ENCODE measurements around the gene IQCH.

The IQCH gene

GRCh38 chr15:67322481-67322880 lies 67.9 kb downstream of the IQCH start:
- Histone ChIP-seq H3K79me2 (ENCODE audit: insufficient read depth, low read length) (no peaks in the 10 kb centered on the region), H3K9ac (ENCODE audit: low read length) (no peak overlapping the region), H3K4me1 (ENCODE audit: insufficient read depth, low read length, severe bottlenecking) (no peaks in the 10 kb centered on the region), H3K9me3 (ENCODE audit: low read length) (peaks cover 9% of the 10 kb centered on the region), H3K4me3 (ENCODE audit: low read depth, low read length, poor library complexity, severe bottlenecking) (no peak overlapping the region), H2AFZ (ENCODE audit: low read length) (no peak overlapping the region), H3K36me3 (ENCODE audit: insufficient read depth, low read length) (no peaks in the 10 kb centered on the region), H4K20me1 (ENCODE audit: insufficient read depth, low read length) (no peaks in the 10 kb centered on the region), H3F3A (ENCODE audit: insufficient read depth, low read length) (no peaks in the 10 kb centered on the region), H3K27me3 (ENCODE audit: insufficient read depth, low read length) (no peaks in the 10 kb centered on the region), H3K27ac (ENCODE audit: low read depth, low read length, poor library complexity, severe bottlenecking) (no peak overlapping the region), H3K4me2 (ENCODE audit: low read length) (no peak overlapping the region), H3K9me2 (ENCODE audit: low read depth, low read length) (no peaks in the 10 kb centered on the region)
- TF ChIP-seq EZH2 (IDR thresholded peaks at IDR 0.05; ENCODE audit: borderline replicate concordance, low read length) (no peak), CTCF (IDR thresholded peaks at IDR 0.05; ENCODE audit: low read length) (no peak)

GRCh38 chr15:67327312-67327711 lies 72.7 kb downstream of the IQCH start:
- Histone ChIP-seq H3K4me3 (ENCODE audit: low read depth, low read length, poor library complexity, severe bottlenecking) (no peak overlapping the region), H3K79me2 (ENCODE audit: insufficient read depth, low read length) (no peaks in the 10 kb centered on the region), H4K20me1 (ENCODE audit: insufficient read depth, low read length) (no peaks in the 10 kb centered on the region), H3K4me1 (ENCODE audit: insufficient read depth, low read length, severe bottlenecking) (no peaks in the 10 kb centered on the region), H3K36me3 (ENCODE audit: insufficient read depth, low read length) (no peaks in the 10 kb centered on the region), H2AFZ (ENCODE audit: low read length) (no peak overlapping the region), H3K9ac (ENCODE audit: low read length) (no peak overlapping the region), H3K27ac (ENCODE audit: low read depth, low read length, poor library complexity, severe bottlenecking) (no peak overlapping the region), H3F3A (ENCODE audit: insufficient read depth, low read length) (no peaks in the 10 kb centered on the region), H3K9me2 (ENCODE audit: low read depth, low read length) (no peaks in the 10 kb centered on the region), H3K4me2 (ENCODE audit: low read length) (no peak overlapping the region), H3K9me3 (ENCODE audit: low read length) (peaks cover 11% of the 10 kb centered on the region), H3K27me3 (ENCODE audit: insufficient read depth, low read length) (no peaks in the 10 kb centered on the region)
- TF ChIP-seq EZH2 (IDR thresholded peaks at IDR 0.05; ENCODE audit: borderline replicate concordance, low read length) (no peak), CTCF (IDR thresholded peaks at IDR 0.05; ENCODE audit: low read length) (no peak)

GRCh38 chr15:67327737-67328136 lies 73.2 kb downstream of the IQCH start:
- H3F3A ChIP-seq (ENCODE audit: insufficient read depth, low read length), result no peaks in the 10 kb centered on the region
- H3K9ac ChIP-seq (ENCODE audit: low read length), result no peak overlapping the region
- no peak overlapping the region for H3K4me2 ChIP-seq (ENCODE audit: low read length)
- H3K9me3 ChIP-seq (ENCODE audit: low read length), result peaks cover 9% of the 10 kb centered on the region
- TF ChIP-seq CTCF (IDR thresholded peaks at IDR 0.05; ENCODE audit: low read length) (no peak), EZH2 (IDR thresholded peaks at IDR 0.05; ENCODE audit: borderline replicate concordance, low read length) (no peak)
- H3K9me2 ChIP-seq (ENCODE audit: low read depth, low read length), result no peaks in the 10 kb centered on the region
- no peak overlapping the region for H3K27ac ChIP-seq (ENCODE audit: low read depth, low read length, poor library complexity, severe bottlenecking)
- H3K4me3 ChIP-seq (ENCODE audit: low read depth, low read length, poor library complexity, severe bottlenecking), result no peak overlapping the region
- no peaks in the 10 kb centered on the region for H4K20me1 ChIP-seq (ENCODE audit: insufficient read depth, low read length)
- H3K4me1 ChIP-seq (ENCODE audit: insufficient read depth, low read length, severe bottlenecking), result no peaks in the 10 kb centered on the region
- H2AFZ ChIP-seq (ENCODE audit: low read length), result no peak overlapping the region
- H3K27me3 ChIP-seq (ENCODE audit: insufficient read depth, low read length), result no peaks in the 10 kb centered on the region
- no peaks in the 10 kb centered on the region for H3K36me3 ChIP-seq (ENCODE audit: insufficient read depth, low read length)
- H3K79me2 ChIP-seq (ENCODE audit: insufficient read depth, low read length), result no peaks in the 10 kb centered on the region
